ENCODE results near the gene MRM3. TPM values are rescaled to one million over a fixed set of nuclear protein-coding genes. Genes with fewer than 3 reads are reported as not detected.

The MRM3 gene
- total and polyA plus RNA-seq, 2 experiments from 2014 or later = 17.7 to 23.4 TPM

DNA sequence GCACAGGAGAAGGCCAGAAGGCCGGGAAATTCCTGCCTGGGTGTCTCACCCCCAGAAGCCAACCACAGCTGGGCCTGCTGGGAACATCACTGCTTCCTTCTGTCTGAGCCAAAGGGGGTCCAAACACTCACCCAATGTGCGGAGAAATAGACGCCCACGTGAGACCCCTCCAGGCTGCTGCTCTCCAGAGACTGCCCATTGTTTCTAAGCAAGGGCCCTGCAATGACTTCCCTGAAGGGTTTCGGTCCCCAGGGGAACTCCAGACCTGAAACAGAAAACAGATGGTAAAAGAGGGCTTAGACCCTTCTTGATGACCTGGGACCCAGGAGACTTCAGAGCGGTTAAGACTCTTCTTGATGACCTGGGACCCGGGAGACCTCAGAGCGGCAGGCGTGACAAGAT, 41.3 kb downstream of the MRM3 start (continued):
- TF ChIP-seq REST (IDR thresholded peaks at IDR 0.05; ENCODE audit: unreplicated experiment) (no peak), JUNB (IDR thresholded peaks at IDR 0.05; ENCODE audit: unreplicated experiment) (no peak), NANOG (IDR thresholded peaks at IDR 0.05; ENCODE audit: borderline replicate concordance) (no peak), STAT1 (IDR thresholded peaks at IDR 0.05; ENCODE audit: unreplicated experiment) (no peak)
- TF ChIP-seq, protein P1, sequence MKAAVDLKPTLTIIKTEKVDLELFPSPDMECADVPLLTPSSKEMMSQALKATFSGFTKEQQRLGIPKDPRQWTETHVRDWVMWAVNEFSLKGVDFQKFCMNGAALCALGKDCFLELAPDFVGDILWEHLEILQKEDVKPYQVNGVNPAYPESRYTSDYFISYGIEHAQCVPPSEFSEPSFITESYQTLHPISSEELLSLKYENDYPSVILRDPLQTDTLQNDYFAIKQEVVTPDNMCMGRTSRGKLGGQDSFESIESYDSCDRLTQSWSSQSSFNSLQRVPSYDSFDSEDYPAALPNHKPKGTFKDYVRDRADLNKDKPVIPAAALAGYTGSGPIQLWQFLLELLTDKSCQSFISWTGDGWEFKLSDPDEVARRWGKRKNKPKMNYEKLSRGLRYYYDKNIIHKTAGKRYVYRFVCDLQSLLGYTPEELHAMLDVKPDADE (IDR thresholded peaks at IDR 0.05) = no peak
- TF ChIP-seq, protein P2, sequence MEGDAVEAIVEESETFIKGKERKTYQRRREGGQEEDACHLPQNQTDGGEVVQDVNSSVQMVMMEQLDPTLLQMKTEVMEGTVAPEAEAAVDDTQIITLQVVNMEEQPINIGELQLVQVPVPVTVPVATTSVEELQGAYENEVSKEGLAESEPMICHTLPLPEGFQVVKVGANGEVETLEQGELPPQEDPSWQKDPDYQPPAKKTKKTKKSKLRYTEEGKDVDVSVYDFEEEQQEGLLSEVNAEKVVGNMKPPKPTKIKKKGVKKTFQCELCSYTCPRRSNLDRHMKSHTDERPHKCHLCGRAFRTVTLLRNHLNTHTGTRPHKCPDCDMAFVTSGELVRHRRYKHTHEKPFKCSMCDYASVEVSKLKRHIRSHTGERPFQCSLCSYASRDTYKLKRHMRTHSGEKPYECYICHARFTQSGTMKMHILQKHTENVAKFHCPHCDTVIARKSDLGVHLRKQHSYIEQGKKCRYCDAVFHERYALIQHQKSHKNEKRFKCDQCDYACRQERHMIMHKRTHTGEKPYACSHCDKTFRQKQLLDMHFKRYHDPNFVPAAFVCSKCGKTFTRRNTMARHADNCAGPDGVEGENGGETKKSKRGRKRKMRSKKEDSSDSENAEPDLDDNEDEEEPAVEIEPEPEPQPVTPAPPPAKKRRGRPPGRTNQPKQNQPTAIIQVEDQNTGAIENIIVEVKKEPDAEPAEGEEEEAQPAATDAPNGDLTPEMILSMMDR (conservative IDR thresholded peaks at IDR 0.05; ENCODE audit: low read depth in 2 of 2) = no peak

DNA sequence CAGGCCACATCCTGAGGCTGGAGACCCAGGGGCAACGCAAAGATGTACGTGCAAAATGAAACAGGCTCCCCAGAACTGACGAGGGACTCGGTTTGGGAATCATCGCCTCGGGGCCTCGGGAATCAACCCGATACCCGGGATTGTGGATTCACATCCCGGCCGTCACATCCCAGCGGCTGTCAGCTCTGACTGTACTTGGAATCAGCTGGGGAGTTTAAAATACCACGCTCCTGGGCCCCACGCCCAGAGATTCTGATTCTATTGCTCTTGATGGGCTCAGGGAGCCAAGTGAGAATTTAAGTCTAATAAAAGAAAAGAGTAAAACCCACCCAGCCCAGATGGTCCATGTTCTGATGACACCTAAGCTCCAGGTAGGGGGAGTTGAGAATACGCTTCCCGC, 42.2 kb downstream of the MRM3 start:
- H3K4me1 ChIP-seq (ENCODE audit: insufficient read depth) = no peaks in the 10 kb centered on the region
- ATAC-seq (no peak), DNase-seq (ENCODE audit: low spot score) (no peak)
- no peak overlapping the region for H2AFZ ChIP-seq
- Mint-ChIP-seq H3K4me3 (no peak overlapping the region), H3K36me3 (ENCODE audit: low read depth) (peaks cover 37% of the 10 kb centered on the region), H3K4me1 (no peaks in the 10 kb centered on the region), H3K9me3 (no peaks in the 10 kb centered on the region), H3K27me3 (ENCODE audit: insufficient read depth, low read depth, poor library complexity) (no peaks in the 10 kb centered on the region), H3K27ac (no peak overlapping the region)
- no peak overlapping the region; the same call in 1 of the 2 replicates for H3K27ac ChIP-seq (ENCODE audit: low read depth)
- no peaks in the 10 kb centered on the region for H3K9me2 ChIP-seq (ENCODE audit: insufficient read depth)
- peaks cover 16% of the 10 kb centered on the region for H3K79me2 ChIP-seq (replicated peaks; ENCODE audit: insufficient read depth)
- H3K27me3 ChIP-seq (ENCODE audit: insufficient read depth) = no peaks in the 10 kb centered on the region
- H3K4me2 ChIP-seq = no peak overlapping the region
- H3F3A ChIP-seq (replicated peaks; ENCODE audit: low read depth) = no peaks in the 10 kb centered on the region
- peaks cover 8% of the 10 kb centered on the region; the same call in 1 of the 2 replicates for H4K20me1 ChIP-seq (replicated peaks; ENCODE audit: insufficient read depth)
- no peak overlapping the region for H3K4me3 ChIP-seq
- H3K36me3 ChIP-seq (ENCODE audit: insufficient read depth) = peaks cover 5% of the 10 kb centered on the region; the same call in 1 of the 2 replicates
- TF ChIP-seq REST (IDR thresholded peaks at IDR 0.05; ENCODE audit: unreplicated experiment) = no peak
- TF ChIP-seq, protein P3, sequence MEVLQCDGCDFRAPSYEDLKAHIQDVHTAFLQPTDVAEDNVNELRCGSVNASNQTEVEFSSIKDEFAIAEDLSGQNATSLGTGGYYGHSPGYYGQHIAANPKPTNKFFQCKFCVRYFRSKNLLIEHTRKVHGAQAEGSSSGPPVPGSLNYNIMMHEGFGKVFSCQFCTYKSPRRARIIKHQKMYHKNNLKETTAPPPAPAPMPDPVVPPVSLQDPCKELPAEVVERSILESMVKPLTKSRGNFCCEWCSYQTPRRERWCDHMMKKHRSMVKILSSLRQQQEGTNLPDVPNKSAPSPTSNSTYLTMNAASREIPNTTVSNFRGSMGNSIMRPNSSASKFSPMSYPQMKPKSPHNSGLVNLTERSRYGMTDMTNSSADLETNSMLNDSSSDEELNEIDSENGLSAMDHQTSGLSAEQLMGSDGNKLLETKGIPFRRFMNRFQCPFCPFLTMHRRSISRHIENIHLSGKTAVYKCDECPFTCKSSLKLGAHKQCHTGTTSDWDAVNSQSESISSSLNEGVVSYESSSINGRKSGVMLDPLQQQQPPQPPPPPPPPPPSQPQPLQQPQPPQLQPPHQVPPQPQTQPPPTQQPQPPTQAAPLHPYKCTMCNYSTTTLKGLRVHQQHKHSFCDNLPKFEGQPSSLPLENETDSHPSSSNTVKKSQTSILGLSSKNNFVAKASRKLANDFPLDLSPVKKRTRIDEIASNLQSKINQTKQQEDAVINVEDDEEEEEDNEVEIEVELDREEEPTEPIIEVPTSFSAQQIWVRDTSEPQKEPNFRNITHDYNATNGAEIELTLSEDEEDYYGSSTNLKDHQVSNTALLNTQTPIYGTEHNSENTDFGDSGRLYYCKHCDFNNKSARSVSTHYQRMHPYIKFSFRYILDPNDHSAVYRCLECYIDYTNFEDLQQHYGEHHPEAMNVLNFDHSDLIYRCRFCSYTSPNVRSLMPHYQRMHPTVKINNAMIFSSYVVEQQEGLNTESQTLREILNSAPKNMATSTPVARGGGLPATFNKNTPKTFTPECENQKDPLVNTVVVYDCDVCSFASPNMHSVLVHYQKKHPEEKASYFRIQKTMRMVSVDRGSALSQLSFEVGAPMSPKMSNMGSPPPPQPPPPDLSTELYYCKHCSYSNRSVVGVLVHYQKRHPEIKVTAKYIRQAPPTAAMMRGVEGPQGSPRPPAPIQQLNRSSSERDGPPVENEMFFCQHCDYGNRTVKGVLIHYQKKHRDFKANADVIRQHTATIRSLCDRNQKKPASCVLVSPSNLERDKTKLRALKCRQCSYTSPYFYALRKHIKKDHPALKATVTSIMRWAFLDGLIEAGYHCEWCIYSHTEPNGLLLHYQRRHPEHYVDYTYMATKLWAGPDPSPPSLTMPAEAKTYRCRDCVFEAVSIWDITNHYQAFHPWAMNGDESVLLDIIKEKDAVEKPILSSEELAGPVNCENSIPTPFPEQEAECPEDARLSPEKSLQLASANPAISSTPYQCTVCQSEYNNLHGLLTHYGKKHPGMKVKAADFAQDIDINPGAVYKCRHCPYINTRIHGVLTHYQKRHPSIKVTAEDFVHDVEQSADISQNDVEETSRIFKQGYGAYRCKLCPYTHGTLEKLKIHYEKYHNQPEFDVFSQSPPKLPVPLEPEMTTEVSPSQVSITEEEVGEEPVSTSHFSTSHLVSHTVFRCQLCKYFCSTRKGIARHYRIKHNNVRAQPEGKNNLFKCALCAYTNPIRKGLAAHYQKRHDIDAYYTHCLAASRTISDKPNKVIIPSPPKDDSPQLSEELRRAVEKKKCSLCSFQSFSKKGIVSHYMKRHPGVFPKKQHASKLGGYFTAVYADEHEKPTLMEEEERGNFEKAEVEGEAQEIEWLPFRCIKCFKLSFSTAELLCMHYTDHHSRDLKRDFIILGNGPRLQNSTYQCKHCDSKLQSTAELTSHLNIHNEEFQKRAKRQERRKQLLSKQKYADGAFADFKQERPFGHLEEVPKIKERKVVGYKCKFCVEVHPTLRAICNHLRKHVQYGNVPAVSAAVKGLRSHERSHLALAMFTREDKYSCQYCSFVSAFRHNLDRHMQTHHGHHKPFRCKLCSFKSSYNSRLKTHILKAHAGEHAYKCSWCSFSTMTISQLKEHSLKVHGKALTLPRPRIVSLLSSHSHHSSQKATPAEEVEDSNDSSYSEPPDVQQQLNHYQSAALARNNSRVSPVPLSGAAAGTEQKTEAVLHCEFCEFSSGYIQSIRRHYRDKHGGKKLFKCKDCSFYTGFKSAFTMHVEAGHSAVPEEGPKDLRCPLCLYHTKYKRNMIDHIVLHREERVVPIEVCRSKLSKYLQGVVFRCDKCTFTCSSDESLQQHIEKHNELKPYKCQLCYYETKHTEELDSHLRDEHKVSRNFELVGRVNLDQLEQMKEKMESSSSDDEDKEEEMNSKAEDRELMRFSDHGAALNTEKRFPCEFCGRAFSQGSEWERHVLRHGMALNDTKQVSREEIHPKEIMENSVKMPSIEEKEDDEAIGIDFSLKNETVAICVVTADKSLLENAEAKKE (CRISPR knock-in tag; IDR thresholded peaks at IDR 0.05) = no peak
- no peak for TF ChIP-seq EZH2 (IDR thresholded peaks at IDR 0.05; ENCODE audit: low read depth, unreplicated experiment)
- TF ChIP-seq STAT1 (IDR thresholded peaks at IDR 0.05; ENCODE audit: unreplicated experiment) = no peak
